ENCODE data around the gene GAMT. TPM values are rescaled to one million over a fixed set of nuclear protein-coding genes. Genes with fewer than 3 reads are reported as not detected.

GAMT gene
- total RNA-seq, 1 donor from 2014 or later = 25.5 TPM

DNA sequence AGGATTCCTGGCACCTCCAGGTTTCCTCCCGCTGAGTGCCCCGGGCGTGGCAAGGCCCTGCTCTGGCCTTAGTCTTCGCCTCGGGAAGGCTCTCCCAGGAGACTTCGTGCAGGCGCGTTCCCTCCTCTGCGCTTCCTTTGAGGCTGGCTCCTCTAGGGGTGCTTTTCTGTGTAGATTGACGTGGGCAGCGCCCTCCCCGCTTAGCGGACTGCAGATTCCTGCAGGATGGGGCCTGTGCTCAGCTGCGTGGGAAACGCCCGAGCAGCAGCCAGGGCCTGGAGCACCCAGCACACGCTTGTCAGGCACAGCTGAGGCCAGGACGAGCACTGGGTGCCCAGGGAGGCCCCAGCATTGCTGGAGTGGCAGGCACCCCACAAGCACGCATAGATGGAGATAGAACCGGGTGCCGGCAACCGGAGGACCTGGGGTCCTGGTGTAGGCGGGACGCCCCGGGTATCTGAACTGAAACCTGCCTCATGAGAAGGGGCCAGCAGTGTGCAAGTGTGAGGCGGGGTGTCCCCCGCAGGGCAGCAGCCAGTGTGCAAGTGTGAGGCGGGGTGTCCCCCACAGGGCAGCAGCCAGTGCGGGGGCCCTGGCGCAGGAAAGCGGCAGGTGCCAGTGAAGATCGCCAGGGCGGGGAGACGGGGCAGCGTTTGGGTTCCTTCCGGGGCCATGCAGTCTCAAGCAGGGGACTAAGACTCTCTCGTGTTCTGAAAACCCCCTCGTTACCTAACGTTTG, 14.2 kb downstream of the GAMT start:
- no peak for DNase-seq (ENCODE audit: low read depth, low spot score)

DNA sequence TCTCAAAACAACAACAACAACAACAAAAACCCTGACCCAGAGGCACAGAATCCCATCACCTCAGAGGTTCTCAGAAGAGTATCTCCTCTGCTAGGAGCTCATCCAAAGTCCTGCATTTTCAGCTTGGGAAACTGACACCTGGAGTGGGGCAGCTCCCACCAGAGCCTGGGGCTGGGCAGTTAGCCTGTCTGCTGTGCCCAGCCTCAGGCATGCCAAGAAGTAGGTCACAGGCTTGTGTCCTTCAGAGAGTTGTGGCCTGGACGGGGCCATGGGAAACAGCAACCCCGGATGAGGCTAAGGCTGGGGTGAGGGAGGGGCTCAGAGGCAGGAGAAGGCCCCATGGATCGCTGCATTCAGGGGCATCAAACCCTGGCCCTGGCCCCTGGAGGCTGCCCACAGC, 15.5 kb downstream of the GAMT start:
- DNase-seq (ENCODE audit: low read depth, low spot score) = no peak

DNA sequence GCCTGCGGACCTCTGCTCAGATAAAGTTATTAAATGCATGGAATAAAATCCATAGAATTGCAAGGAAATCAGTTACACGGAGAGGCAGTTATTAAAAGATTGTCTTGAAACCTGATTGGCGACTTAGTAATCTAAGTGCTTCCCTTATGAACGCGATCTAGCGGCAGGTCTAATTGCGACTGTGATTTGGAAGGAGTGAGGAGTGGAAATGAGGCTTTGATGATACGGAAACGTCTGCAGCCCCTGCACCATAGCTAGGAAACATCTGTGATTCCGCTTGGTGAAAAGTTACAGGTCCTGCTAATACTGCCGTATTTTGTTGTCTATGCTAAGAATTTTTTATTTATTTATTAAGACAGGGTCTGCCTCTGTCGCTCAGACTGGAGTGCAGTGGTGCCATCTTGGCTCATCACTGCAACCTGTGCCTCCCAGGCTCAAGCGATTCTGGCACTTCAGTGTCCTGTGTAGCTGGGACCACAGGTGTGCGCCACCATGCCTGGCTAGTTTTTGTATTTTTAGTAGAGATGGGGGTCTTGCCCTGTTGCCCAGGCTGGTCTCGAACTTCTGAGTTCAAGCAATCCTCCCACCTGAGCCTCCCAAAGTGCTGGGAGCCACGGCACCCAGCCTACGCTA, 16.7 kb downstream of the GAMT start:
- DNase-seq (ENCODE audit: low read depth, low spot score) = no peak

DNA sequence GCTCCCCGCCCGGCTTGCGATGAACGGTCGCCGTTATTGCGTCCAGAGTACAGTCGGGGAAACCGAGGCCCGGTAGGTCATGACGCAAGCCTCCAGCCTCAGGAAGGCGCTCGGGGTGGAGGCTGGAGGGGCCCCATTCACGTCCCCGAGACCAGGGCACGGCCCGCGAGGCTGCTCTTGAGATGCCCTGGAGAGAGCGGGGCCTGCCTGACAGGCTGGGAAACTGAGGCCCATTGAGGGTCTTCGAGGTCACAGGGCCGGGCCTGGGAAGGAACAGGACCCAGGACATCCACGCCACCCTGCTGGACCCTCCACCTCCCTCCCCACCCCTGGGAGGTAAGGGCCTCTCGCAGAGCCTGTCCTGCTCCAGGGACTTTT, 17.3 kb downstream of the GAMT start:
- no peak for DNase-seq (ENCODE audit: low read depth, low spot score)

DNA sequence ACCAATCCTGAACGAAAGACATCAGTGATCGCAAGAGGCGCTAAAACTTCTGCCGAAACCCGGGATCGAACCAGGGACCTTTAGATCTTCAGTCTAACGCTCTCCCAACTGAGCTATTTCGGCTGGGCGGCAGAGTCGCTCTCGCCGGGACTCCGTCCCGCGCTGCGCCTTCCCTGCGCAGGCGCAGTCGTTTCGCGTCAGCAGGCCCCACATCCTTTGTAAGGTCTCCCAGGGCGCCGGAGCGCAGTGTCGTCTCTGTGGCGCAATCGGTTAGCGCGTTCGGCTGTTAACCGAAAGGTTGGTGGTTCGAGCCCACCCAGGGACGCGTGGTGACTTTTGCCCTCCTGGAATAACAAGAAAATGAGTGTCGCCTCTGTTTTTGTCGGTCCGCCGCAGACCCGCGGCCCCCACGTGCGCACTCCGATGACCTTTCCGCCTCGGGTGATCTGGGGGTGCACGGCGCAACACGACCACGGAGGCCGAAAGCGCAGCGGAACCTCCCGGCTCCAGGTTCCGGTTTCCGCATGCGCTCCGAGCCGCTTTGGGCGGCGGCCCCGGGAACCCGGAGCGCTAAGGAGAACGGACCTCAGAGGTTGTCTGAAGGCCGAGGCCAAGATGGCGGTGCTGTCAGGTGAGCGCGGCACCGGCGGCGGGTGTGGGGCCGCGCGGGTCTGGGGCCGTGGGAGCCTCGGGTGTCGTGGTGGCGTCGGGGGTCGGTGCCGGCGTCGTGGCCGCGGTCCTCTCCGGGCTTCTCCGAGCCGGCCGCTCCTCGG, 17.8 kb downstream of the GAMT start, which contains the start of gene NDUFS7:
TSS of gene NDUFS7 (plus strand) at position 596 of the 773 bp plus-strand sequence. CDS start at position 616, 20 bp downstream.
- peak; percentile 69 for DNase-seq (ENCODE audit: low read depth, low spot score)

DNA sequence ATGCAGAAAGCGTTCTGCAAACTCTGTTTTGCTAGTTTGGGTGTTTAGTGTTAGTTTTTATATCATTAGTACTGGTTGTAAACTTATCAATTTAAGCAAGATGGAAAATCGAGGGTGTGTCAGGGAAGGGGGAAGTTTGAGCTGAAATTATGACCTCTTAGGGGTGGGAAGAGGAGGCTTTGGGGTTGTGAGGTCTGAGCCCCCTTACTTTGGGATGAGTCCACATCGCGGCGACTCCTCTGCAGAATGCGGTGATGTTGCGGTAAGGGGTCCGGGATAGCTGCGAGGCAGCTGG, 18.4 kb downstream of the GAMT start:
- no peak for DNase-seq (ENCODE audit: low read depth, low spot score)

DNA sequence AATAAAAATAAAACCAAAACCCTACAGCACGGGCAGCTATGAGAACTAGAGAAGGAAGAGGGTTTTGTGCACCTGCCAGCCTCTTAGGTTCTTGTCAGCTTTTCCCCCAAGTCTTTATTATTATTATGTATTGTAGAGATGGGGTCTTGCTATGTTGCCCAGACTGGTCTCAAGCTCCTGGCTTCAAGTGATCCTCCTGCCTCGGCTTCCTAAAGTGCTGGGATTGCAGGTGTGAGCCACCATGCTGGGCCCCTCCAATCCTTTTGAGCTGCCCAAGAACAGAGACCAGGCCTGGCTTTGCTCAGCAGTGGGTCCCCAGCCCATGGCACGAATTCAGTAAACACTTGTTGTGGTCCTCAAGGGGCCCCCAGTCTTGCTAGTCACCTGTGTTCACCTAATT, 19.1 kb downstream of the GAMT start:
- DNase-seq (ENCODE audit: low read depth, low spot score) = no peak

DNA sequence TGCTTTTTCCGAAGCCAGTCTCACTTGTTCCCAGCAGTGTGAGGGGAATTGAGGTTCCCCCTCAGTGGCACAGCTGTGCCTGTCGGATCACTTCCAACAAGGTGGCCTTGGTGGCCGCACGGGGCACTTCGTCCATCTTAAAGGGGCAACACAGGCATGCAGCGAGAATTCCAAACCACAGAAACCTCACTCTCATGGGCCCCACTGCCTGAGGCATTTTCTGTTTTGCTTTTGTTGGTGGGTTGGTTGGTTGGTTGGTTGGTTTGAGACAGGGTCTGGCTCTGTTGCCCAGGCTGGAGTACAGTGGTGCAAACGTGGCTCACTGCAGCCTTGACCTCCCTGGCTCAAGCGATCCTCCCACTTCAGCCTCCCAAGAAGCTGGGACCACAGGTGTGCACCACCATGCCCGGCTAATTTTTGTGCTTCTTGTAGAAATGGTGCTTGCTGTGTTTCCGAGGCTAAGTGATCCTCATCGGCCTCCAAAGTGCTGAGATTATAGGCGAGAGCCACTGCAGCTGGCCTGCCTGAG, 21.3 kb downstream of the GAMT start:
- no peak for DNase-seq (ENCODE audit: low read depth, low spot score)

DNA sequence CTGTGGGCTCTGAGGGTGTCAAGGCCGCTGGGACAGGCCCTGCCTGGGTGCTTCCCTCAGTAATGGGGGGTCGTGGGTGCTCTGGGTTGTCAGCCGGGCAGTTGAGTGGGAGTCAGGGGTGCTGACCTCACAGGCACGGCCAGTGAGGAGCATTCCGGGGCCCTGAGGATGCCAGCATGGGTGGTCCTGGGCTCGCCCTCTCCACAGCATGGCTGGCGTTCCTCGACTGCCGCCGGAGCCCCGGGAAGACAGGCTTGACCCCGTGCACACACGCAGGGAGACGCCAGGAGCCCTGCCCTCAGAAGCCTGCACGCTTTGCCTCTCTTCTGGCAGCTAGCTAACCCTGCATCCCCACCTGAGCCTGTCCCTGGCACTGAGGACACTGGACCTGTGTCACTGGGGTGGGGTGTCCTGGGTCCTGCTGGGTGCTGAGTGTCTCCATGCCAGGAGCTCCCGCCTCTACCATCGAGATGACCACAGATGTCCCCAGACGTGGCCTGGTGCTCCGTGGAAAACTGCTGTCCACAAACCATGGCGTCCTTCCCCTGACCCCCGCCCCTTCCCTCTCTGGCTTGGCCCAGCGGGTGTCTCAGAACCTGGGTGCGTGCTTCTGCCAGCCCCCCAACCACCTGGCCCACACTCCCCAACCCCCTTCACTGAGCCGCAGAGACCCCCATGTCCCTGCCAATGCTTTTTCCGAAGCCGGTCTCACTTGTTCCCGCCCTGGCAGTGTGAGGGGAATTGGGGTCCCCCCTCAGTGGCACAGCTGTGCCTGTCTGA, 22.0 kb downstream of the GAMT start:
- DNase-seq (ENCODE audit: low read depth, low spot score) = no peak

DNA sequence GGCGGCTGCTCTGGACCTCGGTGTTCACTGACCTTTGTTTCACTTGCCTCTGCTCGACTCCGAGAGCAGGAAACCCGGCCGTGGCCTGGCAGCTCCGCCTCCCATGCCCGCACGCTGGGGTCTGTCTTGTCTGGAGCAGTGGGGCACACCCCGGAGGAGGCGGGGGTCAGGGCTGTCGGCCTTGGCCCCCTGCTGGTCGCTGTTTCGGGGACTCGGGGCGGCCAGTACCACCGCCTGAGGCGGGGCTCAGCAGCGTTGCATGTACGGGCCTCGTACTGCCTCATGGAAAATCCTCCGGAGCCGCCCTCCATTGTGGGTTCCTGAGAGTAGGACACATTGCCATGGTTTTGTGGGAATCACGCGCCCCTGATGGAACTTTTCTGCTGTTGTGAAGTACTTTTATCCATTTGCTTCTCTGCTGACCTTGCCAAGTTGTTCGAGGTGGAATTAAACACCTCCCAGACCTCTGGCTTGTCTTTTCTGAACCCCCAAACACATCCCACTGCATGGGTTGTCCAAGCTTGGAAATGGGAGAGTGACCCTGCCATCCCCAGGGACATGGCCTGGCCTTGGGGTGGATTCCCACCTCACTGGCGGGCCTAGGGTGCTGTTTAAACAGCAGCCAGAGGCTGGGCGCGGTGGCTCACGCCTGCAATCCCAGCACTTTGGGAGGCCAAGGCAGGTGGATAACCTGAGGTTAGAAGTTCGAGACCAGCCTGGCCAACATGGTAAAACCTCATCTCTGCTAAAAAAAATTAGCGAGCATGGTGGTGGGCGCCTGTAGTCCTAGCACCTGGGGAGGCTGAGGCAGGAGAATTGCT, 23.2 kb downstream of the GAMT start:
- no peak for DNase-seq (ENCODE audit: low read depth, low spot score)

DNA sequence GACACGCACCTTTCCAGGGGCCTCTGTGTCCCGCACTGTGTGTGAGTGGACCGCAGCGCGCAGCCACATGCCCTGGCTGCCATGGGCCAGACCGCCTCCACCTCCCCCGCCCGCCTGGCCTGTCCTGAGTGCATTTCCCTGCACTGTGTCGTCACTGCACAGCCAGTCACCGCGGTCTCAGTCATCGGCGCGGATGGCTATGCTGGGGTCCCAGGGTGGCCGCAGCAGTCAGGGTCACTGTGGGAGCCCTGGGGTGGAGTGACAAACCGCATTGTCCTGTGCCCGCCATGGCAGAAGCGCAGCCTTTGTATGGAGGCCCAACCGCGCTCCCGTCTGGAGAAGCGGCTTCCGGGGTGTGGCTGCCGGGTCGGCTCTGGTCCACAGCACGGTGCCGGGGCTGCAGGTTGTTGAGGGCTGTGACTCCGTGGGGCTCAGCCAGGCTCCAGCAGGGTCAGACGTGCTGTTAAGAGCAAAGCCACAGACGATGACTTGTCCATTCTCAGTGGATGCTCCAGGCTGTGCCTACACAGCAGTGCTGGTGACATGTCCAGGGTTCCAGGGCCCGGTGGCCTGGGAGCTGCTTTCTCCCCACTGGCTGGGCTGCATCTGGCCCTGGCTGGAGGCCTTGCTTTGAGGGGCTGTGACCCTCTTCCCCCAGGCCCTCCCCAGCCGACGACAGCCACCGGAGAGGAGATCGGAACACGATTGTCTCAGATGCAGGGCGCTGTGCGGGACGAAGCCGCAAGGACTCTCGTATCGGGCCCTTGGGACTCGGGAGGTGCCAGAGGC, 24.0 kb downstream of the GAMT start:
- DNase-seq (ENCODE audit: low read depth, low spot score) = no peak

DNA sequence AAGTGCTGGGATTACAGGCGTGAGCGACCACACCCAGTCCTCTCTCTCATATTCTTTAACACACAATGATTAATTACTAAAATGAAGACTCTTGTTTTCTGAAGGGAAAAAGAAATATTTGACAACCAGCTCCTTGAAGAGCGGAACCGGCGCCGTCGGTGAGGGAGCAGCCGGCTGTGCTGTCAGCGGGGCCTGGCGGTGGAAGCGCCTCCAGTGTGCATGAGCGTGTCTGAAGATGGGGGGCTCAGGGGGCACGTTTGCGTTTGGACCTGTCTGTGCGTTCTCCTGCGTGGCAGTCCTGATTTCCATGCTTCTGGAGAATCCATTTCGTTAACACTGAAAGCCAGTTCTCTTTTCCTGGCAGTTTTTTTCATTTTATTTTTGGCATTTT, 24.9 kb downstream of the GAMT start:
- DNase-seq (ENCODE audit: low read depth, low spot score) = no peak

DNA sequence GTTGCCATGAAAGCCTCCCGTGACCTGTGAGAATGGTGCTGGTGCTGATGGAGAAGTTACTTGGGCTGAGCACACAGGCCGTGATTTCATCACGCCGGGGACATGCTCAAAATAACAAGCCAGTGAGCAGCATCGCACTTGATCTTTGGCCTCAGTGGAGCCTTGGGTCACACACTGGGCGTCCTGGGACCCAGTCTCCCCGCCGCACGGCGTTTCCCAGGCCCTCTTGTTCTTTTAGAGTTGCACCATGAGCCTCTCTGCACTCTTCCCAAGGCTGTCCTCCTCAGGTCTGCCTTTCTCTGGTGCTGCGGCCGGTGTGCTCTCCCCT, 27.1 kb downstream of the GAMT start:
- DNase-seq (ENCODE audit: low read depth, low spot score) = no peak

DNA sequence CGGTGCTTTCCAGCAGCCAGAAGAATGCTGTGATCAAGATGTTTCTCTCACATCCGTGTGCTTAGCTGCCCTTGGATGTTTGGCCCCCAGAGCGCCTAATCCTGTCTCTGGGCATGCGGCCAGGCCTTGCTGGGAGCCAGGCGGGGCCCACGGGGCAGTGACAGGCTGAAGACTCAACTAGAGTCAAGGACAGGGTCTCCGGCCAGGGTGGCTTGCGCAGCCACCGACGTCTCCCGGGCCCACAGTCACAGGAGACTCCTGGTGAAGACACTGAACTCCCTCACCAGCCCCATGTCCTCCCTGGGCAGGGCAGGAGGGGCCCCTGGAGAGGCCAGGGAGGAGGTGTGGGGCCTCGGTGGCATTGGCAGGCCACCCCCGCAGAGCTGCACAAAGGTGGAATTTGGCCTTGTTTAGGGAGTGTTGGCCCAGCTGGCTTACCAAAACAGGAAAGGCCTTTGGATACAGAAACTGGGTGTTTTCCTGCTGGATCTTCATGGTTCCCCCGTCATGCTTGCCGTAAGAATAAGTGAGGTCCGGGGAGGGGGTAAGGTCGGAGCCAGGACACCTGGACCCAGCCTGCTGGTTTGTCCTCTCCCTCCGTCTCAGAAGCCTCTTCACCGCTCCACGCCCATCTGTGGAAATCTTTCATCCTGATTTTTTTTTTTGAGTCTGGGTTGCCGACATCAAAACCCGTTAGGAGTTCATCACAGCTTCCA, 27.6 kb downstream of the GAMT start:
- no peak for DNase-seq (ENCODE audit: low read depth, low spot score)

DNA sequence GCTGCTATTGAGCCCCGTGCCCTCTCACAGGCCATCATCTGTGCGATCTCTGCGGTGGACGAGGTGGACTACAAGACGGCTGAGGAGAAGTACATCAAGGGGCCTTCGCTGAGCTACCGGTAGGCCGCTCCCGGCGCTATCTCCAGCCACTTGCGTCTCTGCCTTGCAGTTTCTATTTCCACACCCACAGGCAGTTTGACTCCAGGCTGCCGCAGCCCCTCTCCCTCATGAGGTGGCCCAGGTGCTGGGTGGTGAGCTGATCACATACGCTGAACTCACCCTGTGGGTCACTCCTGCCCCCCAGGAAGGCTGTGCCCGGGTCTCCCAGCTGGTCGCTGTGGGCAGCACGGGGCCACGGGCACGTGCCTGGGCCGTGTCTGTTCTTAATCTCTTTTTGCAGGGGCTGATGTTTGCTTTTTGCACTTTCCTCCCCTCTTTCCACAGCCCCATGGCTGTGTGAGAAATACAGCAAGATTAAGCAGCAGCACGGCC, 28.3 kb downstream of the GAMT start:
- no peak for DNase-seq (ENCODE audit: low read depth, low spot score)

DNA sequence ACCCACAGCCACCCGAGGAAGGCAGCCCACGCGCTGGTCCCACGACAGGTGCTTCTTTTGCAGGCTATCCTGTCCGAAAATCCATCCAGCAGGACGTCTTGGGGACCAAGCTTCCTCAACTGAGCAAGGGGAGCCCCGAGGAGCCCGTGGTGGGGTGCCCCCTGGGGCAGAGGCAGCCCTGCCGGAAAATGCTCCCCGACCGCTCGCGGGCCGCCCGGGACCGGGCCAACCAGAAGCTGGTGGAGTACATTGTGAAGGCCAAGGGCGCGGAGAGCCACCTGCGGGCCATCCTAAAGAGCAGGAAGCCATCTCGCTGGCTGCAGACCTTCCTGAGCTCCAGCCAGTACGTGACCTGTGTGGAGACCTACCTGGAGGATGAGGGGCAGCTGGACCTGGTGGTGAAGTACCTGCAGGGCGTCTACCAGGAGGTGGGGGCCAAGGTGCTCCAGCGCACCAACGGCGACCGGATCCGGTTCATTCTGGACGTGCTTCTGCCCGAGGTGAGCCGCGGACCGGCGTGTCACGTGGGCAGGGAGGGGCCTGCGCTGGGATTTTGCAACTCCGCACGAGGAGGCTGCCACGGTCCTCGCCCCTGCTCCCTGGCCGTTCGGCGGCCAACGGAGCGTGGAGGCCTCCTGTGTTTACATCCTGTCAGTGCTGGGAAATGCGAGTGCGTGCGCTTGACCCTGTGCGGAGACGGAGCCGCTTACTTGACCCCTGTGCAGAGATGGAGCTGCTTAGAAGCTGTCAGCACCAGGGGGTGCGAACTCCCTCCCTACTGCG, 30.6 kb downstream of the GAMT start:
- DNase-seq (ENCODE audit: low read depth, low spot score) = no peak

DNA sequence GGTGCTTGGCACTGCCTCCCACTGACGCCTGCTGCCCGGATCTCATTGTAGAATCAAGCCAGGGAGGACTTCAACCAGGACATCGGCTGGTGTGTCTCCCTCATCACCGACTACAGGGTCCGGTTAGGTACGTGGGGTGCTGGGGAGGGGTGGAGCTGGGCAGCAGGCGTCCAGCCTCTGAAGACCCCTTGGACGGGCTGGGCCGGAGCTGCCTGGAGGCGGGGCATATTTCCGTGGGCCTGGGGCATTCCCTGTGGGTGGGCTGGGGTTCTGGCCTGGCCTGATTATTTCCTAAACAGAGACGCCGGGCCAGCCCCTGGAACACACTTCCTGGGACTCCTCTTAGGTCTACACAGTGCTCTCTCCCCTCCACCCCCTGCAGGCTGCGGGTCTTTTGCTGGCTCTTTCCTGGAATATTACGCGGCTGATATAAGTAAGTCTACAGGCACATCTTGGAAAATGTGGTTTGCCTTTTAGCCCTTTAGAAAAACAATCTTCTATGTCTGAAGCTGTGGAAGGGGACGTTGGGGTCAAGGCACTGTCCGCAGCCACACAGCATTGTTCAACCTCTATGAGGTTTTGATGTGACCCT, 32.0 kb downstream of the GAMT start:
- DNase-seq (ENCODE audit: low read depth, low spot score) = no peak
